ENCODE results near the gene GDPD4. TPM values are rescaled to one million over a fixed set of nuclear protein-coding genes. Genes with fewer than 3 reads are reported as not detected.

The GDPD4 gene
- total RNA-seq, 1 experiment from 2014 or later: not detected

DNA sequence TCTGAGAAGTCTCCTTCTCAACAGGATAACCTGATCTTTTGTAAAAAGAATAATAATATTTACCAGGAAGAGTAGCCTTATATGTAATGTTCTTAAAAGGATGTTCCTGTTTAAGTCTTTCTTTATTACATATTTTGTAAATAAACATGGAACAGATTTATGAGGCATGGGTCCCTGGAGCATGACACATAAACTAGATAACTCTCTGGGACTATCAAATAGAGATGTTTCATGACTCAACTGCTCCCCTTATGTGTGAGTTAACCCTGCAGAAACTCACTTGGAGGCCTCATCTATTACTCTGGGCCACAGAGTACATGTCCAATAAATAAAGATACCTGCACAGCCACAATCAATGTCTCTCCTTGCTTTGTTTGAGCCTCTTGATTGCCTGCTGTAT lies 64.6 kb downstream of the GDPD4 start:
- Histone ChIP-seq H2AFZ (ENCODE audit: low read depth, low read length, poor library complexity, severe bottlenecking) (no peak overlapping the region), H3K9me3 (ENCODE audit: control insufficient read depth in 1 of 2, insufficient read depth in 1 of 2, low read depth in 1 of 2, low read length in 2 of 2) (no peaks in the 10 kb centered on the region), H3K4me2 (ENCODE audit: low read length) (no peak overlapping the region), H3K36me3 (ENCODE audit: control insufficient read depth in 1 of 2, insufficient read depth in 2 of 2, low read length in 2 of 2) (no peaks in the 10 kb centered on the region), H3K79me2 (ENCODE audit: insufficient read depth, low read length) (no peaks in the 10 kb centered on the region), H3K9ac (ENCODE audit: low read length) (no peak overlapping the region), H3K4me3 (replicated peaks in 1 of 2; ENCODE audit: low read depth in 1 of 2, low read length in 2 of 2) (no peak overlapping the region), H3K9me2 (ENCODE audit: insufficient read depth) (no peaks in the 10 kb centered on the region), H3K4me1 (ENCODE audit: control insufficient read depth in 1 of 2, insufficient read depth in 2 of 2, low read length in 2 of 2) (no peaks in the 10 kb centered on the region), H3K27me3 (ENCODE audit: insufficient read depth, low read length) (no peaks in the 10 kb centered on the region), H4K20me1 (ENCODE audit: insufficient read depth) (no peaks in the 10 kb centered on the region), H3K27ac (ENCODE audit: low read depth, low read length) (no peak overlapping the region)
- no peak for DNase-seq (ENCODE audit: low read depth, low spot score)
- no peak for ATAC-seq
- intact Hi-C loops (cut with micrococcal nuclease): no loop called here
- ChIA-PET CTCF (no interaction called here), POLR2A (no interaction called here), RAD21 (ENCODE audit: low non-redundant PET in 1 of 2, low total read pairs in 2 of 2, uncharacterized antibody in 2 of 2, unreplicated experiment in 2 of 2) (no interaction called here)
- TF ChIP-seq SIN3A (IDR thresholded peaks at IDR 0.05; ENCODE audit: low read depth) (no peak), ATF3 (IDR thresholded peaks at IDR 0.05) (no peak), MAX (IDR thresholded peaks at IDR 0.05) (no peak), FOSL1 (IDR thresholded peaks at IDR 0.05; ENCODE audit: low read depth) (no peak), POLR2AphosphoS5 (IDR thresholded peaks at IDR 0.05; ENCODE audit: low read depth, low read length) (no peak), EZH2 (IDR thresholded peaks at IDR 0.05) (no peak), REST (IDR thresholded peaks at IDR 0.05; ENCODE audit: low read depth) (no peak), JUND (IDR thresholded peaks at IDR 0.05) (no peak), SRF (IDR thresholded peaks at IDR 0.05; ENCODE audit: low read depth) (no peak), ZFX (IDR thresholded peaks at IDR 0.05) (no peak)
- no TSS peak for BruUV-seq (replicated peaks)
